ENCODE data around the gene GAPDHS. TPM values are rescaled to one million over a fixed set of nuclear protein-coding genes. Genes with fewer than 3 reads are reported as not detected.

GAPDHS gene
- total and polyA plus RNA-seq, 8 donors, result not detected

DNA sequence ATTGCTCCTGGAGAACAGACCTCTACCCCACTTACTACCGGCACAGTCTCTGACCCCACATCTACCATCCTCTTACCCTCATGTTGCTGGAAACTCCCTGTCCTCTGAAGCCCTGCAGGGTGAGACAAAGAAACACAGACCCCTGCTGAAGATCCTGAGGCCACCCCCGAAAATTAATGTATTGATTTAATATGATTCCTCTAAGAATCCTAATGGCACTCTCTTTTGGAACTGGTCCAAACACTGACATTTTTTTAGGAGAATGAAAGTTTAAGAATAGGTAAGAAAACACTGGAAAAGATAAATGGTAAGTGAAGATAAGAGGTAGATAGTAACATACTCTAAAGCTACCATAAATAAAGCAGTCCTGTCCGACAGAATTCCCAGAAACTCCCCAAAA, 25.1 kb upstream of the GAPDHS start:
- intact Hi-C loops (cut with DNase I), result no loop called here
- Histone ChIP-seq H3K27ac (no peak overlapping the region), H3K4me3 (no peak overlapping the region), H3K4me1 (peaks cover 0 to 8% (median 4%) of the 10 kb centered on the region in 3 donors), H3K9me3 (no peaks in the 10 kb centered on the region), H3K27me3 (no peaks in the 10 kb centered on the region), H3K36me3 (peaks cover 0 to 8% (median 0%) of the 10 kb centered on the region in 3 donors)
- WGBS, 2 donors, result 87 to 91% methylated on average over 3 of the region's 3 CpGs
- TF ChIP-seq, protein P1, sequence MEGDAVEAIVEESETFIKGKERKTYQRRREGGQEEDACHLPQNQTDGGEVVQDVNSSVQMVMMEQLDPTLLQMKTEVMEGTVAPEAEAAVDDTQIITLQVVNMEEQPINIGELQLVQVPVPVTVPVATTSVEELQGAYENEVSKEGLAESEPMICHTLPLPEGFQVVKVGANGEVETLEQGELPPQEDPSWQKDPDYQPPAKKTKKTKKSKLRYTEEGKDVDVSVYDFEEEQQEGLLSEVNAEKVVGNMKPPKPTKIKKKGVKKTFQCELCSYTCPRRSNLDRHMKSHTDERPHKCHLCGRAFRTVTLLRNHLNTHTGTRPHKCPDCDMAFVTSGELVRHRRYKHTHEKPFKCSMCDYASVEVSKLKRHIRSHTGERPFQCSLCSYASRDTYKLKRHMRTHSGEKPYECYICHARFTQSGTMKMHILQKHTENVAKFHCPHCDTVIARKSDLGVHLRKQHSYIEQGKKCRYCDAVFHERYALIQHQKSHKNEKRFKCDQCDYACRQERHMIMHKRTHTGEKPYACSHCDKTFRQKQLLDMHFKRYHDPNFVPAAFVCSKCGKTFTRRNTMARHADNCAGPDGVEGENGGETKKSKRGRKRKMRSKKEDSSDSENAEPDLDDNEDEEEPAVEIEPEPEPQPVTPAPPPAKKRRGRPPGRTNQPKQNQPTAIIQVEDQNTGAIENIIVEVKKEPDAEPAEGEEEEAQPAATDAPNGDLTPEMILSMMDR (IDR thresholded peaks at IDR 0.05), result no peak
- ATAC-seq (no peak), FAIRE-seq (no peak), DNase-seq (no peak)

DNA sequence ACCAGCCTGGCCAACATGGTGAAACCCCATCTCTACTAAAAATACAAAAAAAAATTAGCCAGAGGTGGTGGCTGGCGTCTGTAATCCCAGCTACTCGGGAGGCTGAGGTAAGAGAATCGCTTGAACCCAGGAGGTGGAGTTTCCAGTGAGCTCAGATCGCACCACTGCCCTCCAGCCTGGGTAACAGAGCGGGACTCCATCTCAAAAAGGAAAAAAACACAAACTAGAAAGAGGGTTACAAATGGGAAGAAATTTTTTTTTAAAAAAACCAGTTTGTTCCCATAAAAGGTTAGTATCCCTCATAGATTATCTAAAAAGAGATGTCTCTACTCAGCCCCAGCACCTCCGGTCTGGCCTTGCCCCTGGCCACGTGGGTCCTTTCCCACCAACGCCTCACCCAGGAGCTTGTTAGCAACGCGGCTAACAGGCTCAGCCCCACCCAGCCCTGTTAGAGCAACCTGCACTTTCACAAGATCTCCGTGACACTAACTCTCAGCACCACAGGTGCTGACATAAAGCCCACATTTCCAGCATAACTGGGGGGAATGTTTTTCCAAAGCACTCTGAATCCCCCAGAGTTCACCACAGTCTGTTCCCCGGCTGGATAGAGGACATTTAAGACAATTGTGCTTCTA, 24.1 kb upstream of the GAPDHS start:
- ATAC-seq (peak; percentile 83 to 89 (median 84)), DNase-seq (peak; percentile 77 to 91 (median 80)), FAIRE-seq (no peak)
- peak overlapping the region; percentile 26 to 64 (median 41) for H3K4me3 ChIP-seq
- 12 to 13% methylated on average over 12 of the region's 12 CpGs for WGBS, 2 donors
- intact Hi-C loops (cut with DNase I), result no loop called here
- peak overlapping the region; percentile 79 to 87 (median 80) for H3K27ac ChIP-seq
- peaks cover 0 to 8% (median 4%) of the 10 kb centered on the region in 3 donors for H3K4me1 ChIP-seq
- H3K36me3 ChIP-seq, result peaks cover 0 to 8% (median 0%) of the 10 kb centered on the region in 3 donors
- no peaks in the 10 kb centered on the region for H3K27me3 ChIP-seq
- TF ChIP-seq, protein P1 (IDR thresholded peaks at IDR 0.05), result no peak
- no peaks in the 10 kb centered on the region for H3K9me3 ChIP-seq

DNA sequence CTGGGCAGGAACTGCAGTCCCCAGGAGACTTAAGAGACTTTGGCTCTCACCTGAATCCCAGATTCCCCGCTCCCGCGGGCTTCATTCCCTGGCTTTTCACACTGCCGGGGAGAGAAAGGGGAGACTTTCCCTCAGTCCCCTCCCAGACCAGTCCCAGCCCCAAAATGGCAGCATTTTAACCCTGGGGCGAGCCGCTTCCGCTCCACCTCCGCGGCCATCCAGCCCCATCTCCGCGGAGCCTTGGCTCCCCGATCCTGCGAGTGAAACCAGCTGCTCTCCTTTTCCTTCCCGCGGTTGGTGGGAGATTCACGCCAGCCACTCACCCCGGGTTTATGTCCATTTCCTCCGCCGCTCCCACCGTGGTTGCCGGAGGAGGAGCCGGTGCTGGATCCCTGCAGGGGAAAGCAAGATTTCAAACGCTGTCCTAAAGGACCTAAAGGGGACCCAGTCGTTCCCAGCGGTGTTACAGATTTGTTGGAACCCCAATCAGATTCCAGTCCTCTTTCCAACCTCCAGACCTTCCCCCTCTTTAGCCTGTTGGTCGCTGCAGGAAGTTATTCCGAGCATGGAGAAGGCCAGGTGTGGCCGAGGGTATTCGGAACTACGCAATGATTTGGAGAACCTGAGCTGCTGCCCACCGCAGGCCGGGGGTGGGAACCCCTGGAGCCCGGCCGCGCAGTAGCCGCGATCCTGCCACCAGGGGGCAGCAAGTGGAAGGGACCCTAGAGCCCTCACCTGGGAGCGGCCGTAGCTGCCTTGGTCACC, 23.2 kb upstream of the GAPDHS start:
- Histone ChIP-seq H3K36me3 (peaks cover 0 to 8% (median 0%) of the 10 kb centered on the region in 3 donors), H3K9me3 (no peaks in the 10 kb centered on the region), H3K4me1 (peaks cover 0 to 8% (median 4%) of the 10 kb centered on the region in 3 donors), H3K27me3 (no peaks in the 10 kb centered on the region), H3K27ac (peak overlapping the region; percentile 79 to 87 (median 80)), H3K4me3 (peak overlapping the region; percentile 26 to 64 (median 41))
- ATAC-seq (peak; percentile 87 to 94 (median 90)), DNase-seq (peak; percentile 84 to 99 (median 94)), FAIRE-seq (no peak)
- TF ChIP-seq, protein P1 (IDR thresholded peaks at IDR 0.05), result peak; percentile 96 to 99 (median 97)
- intact Hi-C loops (cut with DNase I), result no loop called here
- WGBS, 2 donors, result 0 to 2% methylated on average over 37 to 39 of the region's 39 CpGs

DNA sequence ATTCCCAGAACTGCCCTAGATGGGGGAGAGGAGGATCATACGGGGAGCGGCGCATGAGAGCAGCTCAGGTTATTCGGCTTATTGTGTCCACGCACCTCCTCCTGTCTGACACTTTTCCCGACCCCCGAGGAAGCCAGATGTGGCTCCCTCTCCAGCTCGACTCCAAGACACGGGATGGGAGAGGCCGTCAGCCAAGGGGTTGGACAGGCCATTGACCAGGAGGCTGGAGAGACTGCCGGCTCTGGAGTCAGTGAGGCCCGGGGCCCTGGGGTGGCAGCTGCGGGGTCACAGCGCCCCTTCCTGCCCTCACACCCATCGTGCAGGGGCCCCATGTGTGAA, 22.7 kb upstream of the GAPDHS start:
- WGBS, 2 donors, result 6 to 13% methylated on average over 15 of the region's 15 CpGs
- FAIRE-seq (no peak), ATAC-seq (peak in 3 of 4 donors; percentile 1 to 2 (median 1)), DNase-seq (no peak)
- TF ChIP-seq, protein P1 (IDR thresholded peaks at IDR 0.05), result no peak
- Histone ChIP-seq H3K4me3 (peak overlapping the region in 3 of 4 donors; percentile 26 to 64 (median 51)), H3K27ac (peak overlapping the region; percentile 79 to 87 (median 80)), H3K4me1 (peaks cover 0 to 8% (median 4%) of the 10 kb centered on the region in 3 donors), H3K27me3 (no peaks in the 10 kb centered on the region), H3K9me3 (no peaks in the 10 kb centered on the region), H3K36me3 (peaks cover 0 to 4% (median 0%) of the 10 kb centered on the region in 3 donors)
- intact Hi-C loops (cut with DNase I), result no loop called here

Data from pancreas (tissue), 10 donors.